RWPE1 (cell line): ENCODE data around the gene PPRC1.

Source experiments
- CTCF ChIA-PET: fragments of 350-600 bp; sonication (Branson Sonifier 250); formaldehyde crosslinking; extraction: SDS; loops from one replicate; lab custom pipeline; 2021; lab: Yijun Ruan, JAX
- POLR2A ChIA-PET: fragments of 400-600 bp; formaldehyde crosslinking; extraction: SDS; loops from one replicate; lab custom pipeline; 2020; ENCODE audit warnings: antibody characterized with exemption; ENCODE audit not compliant: low non-redundant PET; lab: Yijun Ruan, JAX
- DNase-seq: peaks from one replicate; pipeline ENCODE4 v3.0.0; 2012; ENCODE audit warnings: low spot score
- H3K27ac ChIP-seq: fragments of 450-650 bp; 2 replicates; pipeline ENCODE4 v1.5.1; 2017
- CTCF ChIP-seq: fragments of 450-650 bp; conservative IDR thresholded peaks from 2 replicates; pipeline ENCODE4 v1.5.1; 2017; ENCODE audit warnings: low read depth, mild to moderate bottlenecking

The PPRC1 gene

DNA sequence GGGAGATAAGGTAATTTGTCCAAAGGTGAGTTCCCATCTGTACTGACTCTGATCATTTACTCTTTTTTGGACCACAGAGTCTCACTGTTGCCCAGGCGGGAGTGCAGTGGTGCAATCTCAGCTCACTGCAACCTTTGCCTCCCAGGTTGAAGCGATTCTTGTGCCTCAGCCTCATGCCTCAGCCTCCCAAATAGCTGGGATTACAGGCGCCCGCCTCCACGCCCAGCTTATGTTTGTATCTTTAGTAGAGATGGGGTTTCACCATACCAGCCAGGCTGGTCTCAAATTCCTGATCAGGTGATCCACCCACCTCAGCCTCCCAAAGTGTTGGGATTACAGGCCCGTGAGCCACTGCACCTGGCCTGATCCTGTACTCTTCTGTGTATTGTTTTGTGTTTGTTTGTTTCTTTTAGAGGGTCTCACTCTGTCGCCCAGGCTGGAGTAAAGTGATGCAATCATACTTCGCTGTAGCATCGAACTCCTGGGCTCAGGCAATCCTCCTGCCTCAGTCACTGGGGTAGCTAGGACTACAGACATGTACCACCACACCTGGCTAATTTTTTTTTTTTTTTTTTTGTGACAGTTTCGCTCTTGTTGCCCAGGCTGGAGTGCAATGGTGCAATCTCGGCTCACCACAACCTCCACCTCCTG, 21.8 kb downstream of the PPRC1 start:
- no peak for DNase-seq
- H3K27ac ChIP-seq, result peak overlapping the region; percentile 11; the same call in 1 of the 2 replicates
- CTCF ChIA-PET, result interaction anchor here (2.4 kb wide), 1 partner anchor 14 kb away, joined by 10 read pairs; no protein-coding TSS in a partner anchor
- POLR2A ChIA-PET, result interaction anchor here (1.2 kb wide), 1 partner anchor 18 kb away, joined by 3 read pairs; no protein-coding TSS in a partner anchor
- TF ChIP-seq CTCF, result no peak

GRCh38 chr10:102157224-102157623, 24.4 kb downstream of the PPRC1 start:
- H3K27ac ChIP-seq, result no peak overlapping the region
- no peak for TF ChIP-seq CTCF
- ChIA-PET POLR2A (no interaction called here), CTCF (interaction anchor here (0.8 to 1.3 kb wide), 3 partner anchors 12 to 243 kb away, joined by 3 to 8 read pairs (median 4); no protein-coding TSS in a partner anchor)
- no peak for DNase-seq

- TF ChIP-seq CTCF, result no peak
- H3K27ac ChIP-seq, result no peak overlapping the region
- POLR2A ChIA-PET, result interaction anchor here (0.7 kb wide), 1 partner anchor 62 kb away, joined by 9 read pairs; no protein-coding TSS in a partner anchor
- CTCF ChIA-PET, result interaction anchor here (3.0 kb wide), 1 partner anchor 10 kb away, joined by 19 read pairs; no protein-coding TSS in a partner anchor
- DNase-seq, result no peak
Observed at GRCh38 chr10:102159051-102159597, 26.3 kb downstream of the PPRC1 start.

- ChIA-PET CTCF (interaction anchor here (0.7 to 3.0 kb wide), 3 partner anchors 10 to 263 kb away, joined by 3 to 19 read pairs (median 3); no protein-coding TSS in a partner anchor), POLR2A (no interaction called here)
- no peak overlapping the region for H3K27ac ChIP-seq
- DNase-seq, result no peak
- no peak for TF ChIP-seq CTCF
Observed at GRCh38 chr10:102159831-102160230, 27.0 kb downstream of the PPRC1 start.

DNA sequence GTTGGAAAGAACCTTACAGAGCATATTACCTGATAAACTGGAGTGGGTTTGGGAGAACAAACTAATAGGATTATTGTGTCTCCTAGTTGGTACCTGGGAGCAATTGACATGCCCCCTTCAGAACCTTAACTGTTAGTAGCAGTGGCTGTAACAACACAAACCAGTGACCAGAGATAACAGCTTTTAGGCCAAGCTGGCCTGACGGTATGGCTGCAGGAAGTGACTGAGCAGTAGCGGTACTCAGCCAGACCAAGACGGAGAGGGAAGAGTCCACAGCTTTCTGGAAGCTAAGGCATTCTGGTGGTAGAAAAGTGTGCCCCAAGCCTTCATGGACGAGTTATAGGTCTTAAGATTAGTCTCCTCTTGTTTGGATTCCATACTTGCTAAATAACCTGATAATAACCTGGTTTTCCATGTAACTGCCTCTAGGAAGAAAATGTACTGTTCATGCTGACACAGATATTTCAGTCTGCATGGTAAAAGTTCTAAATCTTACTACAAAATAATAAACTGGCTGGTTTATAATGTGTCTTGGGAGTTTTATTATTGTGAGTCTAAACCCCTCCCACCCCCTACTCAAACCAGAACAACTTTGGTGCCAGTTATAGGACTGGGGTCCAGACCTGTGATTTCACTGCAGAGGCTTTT, 30.6 kb downstream of the PPRC1 start:
- no peak overlapping the region for H3K27ac ChIP-seq
- no peak for DNase-seq
- POLR2A ChIA-PET, result no interaction called here
- CTCF ChIA-PET, result no interaction called here
- no peak for TF ChIP-seq CTCF

DNA sequence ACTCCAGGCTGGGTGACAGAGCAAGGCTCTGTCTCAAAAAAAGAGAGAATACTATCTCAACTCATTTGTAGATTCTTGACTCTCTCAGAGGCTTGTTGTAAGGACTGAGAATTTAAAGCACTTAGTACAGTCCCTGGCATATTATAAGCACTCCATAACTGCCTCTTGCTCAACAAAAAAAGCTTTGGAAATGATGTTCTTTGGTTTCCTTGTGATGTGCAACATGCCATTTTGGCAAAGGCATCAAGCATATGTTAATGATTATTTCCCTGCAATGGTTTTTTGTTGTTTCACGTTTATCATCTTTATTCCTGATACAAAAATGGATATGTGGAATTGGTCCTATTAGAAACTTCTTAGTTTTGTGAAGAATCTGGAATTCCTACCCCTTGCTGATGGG, 35.0 kb downstream of the PPRC1 start:
- no peak for TF ChIP-seq CTCF
- POLR2A ChIA-PET, result no interaction called here
- H3K27ac ChIP-seq, result no peak overlapping the region
- no peak for DNase-seq
- CTCF ChIA-PET, result interaction anchor here (0.6 to 1.4 kb wide), 4 partner anchors 10 to 231 kb away, joined by 3 to 6 read pairs (median 4); partner anchors contain the start of gene PPRC1
